HCT116 (cell line): ENCODE measurements around the gene MYO1F. TPM values are rescaled to one million over a fixed set of nuclear protein-coding genes. Genes with fewer than 3 reads are reported as not detected.
A peak's percentile ranks its signal among the peaks of the same experiment; 100 is the strongest.

Source experiments
- ATAC-seq: fragments of 200-7000 bp; cut with Tn5 transposase; 2 replicates; pipeline ENCODE4 v1.9.1; 2020; ENCODE audit warnings: mild to moderate bottlenecking, moderate library complexity
- BruUV-seq: library from RNA; stranded (reverse); fragments of 400-500 nt; replicated peaks from 2 replicates; lab custom pipeline; 2021; lab: Mats Ljungman, UMichigan
- CTCF ChIA-PET: fragments of 300-600 bp; sonication (Branson Sonifier 250); formaldehyde crosslinking; loops from one replicate; lab custom pipeline; 2021; ENCODE audit warnings: antibody characterized with exemption; lab: Charles Lee
- POLR2A ChIA-PET: fragments of 300-600, 350-600 bp; sonication (Branson Sonifier 250); formaldehyde crosslinking; loops from one replicate; lab custom pipeline; 2021; ENCODE audit warnings: antibody characterized with exemption; lab: Charles Lee
- RAD21 ChIA-PET, 2 experiments: fragments of 300-600 bp; sonication (Branson Sonifier 250); formaldehyde crosslinking; loops; one replicate each; lab custom pipeline; 2023; ENCODE audit warnings: low total read pairs in 2 of 2; ENCODE audit not compliant: uncharacterized antibody in 2 of 2, unreplicated experiment in 2 of 2, low non-redundant PET in 1 of 2; lab: Charles Lee
- DNase-seq: peaks from one replicate; pipeline ENCODE4 v3.0.0-alpha.2; 2010; ENCODE audit warnings: low read depth, low spot score
- H2AFZ ChIP-seq: fragments of 200-600 bp; shearing (Covaris generic), sonication (generic); 2 replicates; pipeline ENCODE4 v1.6.1; 2017; ENCODE audit warnings: low read depth, mixed run types, mixed read lengths, antibody characterized with exemption, low read length; ENCODE audit not compliant: poor library complexity, severe bottlenecking
- H3K27ac ChIP-seq: 2 replicates; pipeline ENCODE4 v1.5.1; 2012; ENCODE audit warnings: low read depth, low read length
- H3K27me3 ChIP-seq: fragments of 200-600 bp; sonication (generic); 2 replicates; pipeline ENCODE4 v1.6.1; 2016; ENCODE audit warnings: mixed run types, low read length, mixed read lengths; ENCODE audit not compliant: insufficient read depth
- H3K36me3 ChIP-seq, 2 experiments: fragments of 200-500 bp in 1 of 2; fragments of 200-600 bp in 1 of 2; sonication (Bioruptor generic) in 1 of 2; sonication (generic) in 1 of 2; 2 replicates each; pipeline versions ENCODE4 v1.5.1 to v1.6.1; 2014 to 2016; ENCODE audit warnings: low read length in 2 of 2, inconsistent platforms in 1 of 2, mixed read lengths in 1 of 2, mixed run types in 1 of 2; ENCODE audit not compliant: insufficient read depth in 2 of 2, control insufficient read depth in 1 of 2
- H3K4me1 ChIP-seq, 2 experiments: fragments of 200-600 bp in 1 of 2; sonication (generic) in 1 of 2; 2 replicates each; pipeline versions ENCODE4 v1.5.1 to v1.6.1; 2012 to 2017; ENCODE audit warnings: low read length in 2 of 2, inconsistent platforms in 1 of 2, mild to moderate bottlenecking in 1 of 2, mixed read lengths in 1 of 2, mixed run types in 1 of 2, moderate library complexity in 1 of 2; ENCODE audit not compliant: insufficient read depth in 2 of 2, control insufficient read depth in 1 of 2
- H3K4me2 ChIP-seq: fragments of 200-600 bp; sonication (generic); 2 replicates; pipeline ENCODE4 v1.6.1; 2017; ENCODE audit warnings: mixed run types, low read length, mixed read lengths
- H3K4me3 ChIP-seq, 2 experiments: fragments of 200-600 bp in 1 of 2; sonication (generic) in 1 of 2; replicated peaks in 1 of 2; 2 replicates each; pipeline ENCODE4 v1.5.1; 2011 to 2016; ENCODE audit warnings: low read length in 2 of 2, control low read depth in 1 of 2, low read depth in 1 of 2, mild to moderate bottlenecking in 1 of 2, mixed read lengths in 1 of 2, mixed run types in 1 of 2
- H3K79me2 ChIP-seq: fragments of 200-600 bp; sonication (generic); 2 replicates; pipeline ENCODE4 v1.6.1; 2017; ENCODE audit warnings: mild to moderate bottlenecking, mixed run types, low read length, moderate library complexity, mixed read lengths; ENCODE audit not compliant: insufficient read depth
- H3K9ac ChIP-seq: fragments of 200-600 bp; sonication (generic); 2 replicates; pipeline ENCODE4 v1.6.1; 2016; ENCODE audit warnings: low read length, mixed read lengths
- H3K9me2 ChIP-seq: fragments of 200-600 bp; sonication (generic), shearing (Covaris generic); 2 replicates; pipeline ENCODE4 v1.6.1; 2017; ENCODE audit warnings: mixed run types, mild to moderate bottlenecking, moderate library complexity; ENCODE audit not compliant: insufficient read depth
- H3K9me3 ChIP-seq, 2 experiments: fragments of 200-500 bp in 1 of 2; fragments of 200-600 bp in 1 of 2; sonication (Bioruptor generic) in 1 of 2; sonication (generic) in 1 of 2; 2 replicates each; pipeline ENCODE4 v1.6.1; 2014 to 2017; ENCODE audit warnings: low read length in 2 of 2, mixed read lengths in 2 of 2, inconsistent platforms in 1 of 2, low read depth in 1 of 2, mild to moderate bottlenecking in 1 of 2, mixed run types in 1 of 2, moderate library complexity in 1 of 2; ENCODE audit not compliant: control insufficient read depth in 1 of 2, insufficient read depth in 1 of 2
- H4K20me1 ChIP-seq: fragments of 200-600 bp; sonication (generic), shearing (Covaris generic); 2 replicates; pipeline ENCODE4 v1.6.1; 2017; ENCODE audit warnings: mixed run types, mild to moderate bottlenecking, moderate library complexity; ENCODE audit not compliant: insufficient read depth
- CBX3 ChIP-seq: IDR thresholded peaks from 2 replicates; pipeline ENCODE4 v1.6.1; 2012; ENCODE audit warnings: low read depth
- EGR1 ChIP-seq: IDR thresholded peaks from 2 replicates; pipeline ENCODE4 v1.6.1; 2012; ENCODE audit warnings: low read depth
- ELF1 ChIP-seq: IDR thresholded peaks from 2 replicates; pipeline ENCODE4 v1.6.1; 2012; ENCODE audit warnings: low read depth, borderline replicate concordance
- EZH2 ChIP-seq: fragments of 200-600 bp; sonication (generic); IDR thresholded peaks from 2 replicates; pipeline ENCODE4 v1.6.1; 2017; ENCODE audit warnings: antibody characterized with exemption, mixed run types
- FOSL1 ChIP-seq: IDR thresholded peaks from 2 replicates; pipeline ENCODE4 v1.6.1; 2012; ENCODE audit warnings: low read depth
- POLR2A ChIP-seq: IDR thresholded peaks from 2 replicates; pipeline ENCODE4 v1.7.0; 2011; ENCODE audit warnings: borderline replicate concordance; ENCODE audit not compliant: insufficient read depth, insufficient read length; ENCODE audit errors: extremely low read depth
- POLR2AphosphoS5 ChIP-seq: IDR thresholded peaks from 2 replicates; pipeline ENCODE4 v1.6.1; 2011; ENCODE audit warnings: mild to moderate bottlenecking, low read depth, low read length, moderate library complexity
- RAD21 ChIP-seq: IDR thresholded peaks from 2 replicates; pipeline ENCODE4 v1.6.1; 2012; ENCODE audit warnings: low read depth, mild to moderate bottlenecking
- SRF ChIP-seq: IDR thresholded peaks from 2 replicates; pipeline ENCODE4 v1.6.1; 2012; ENCODE audit warnings: low read depth
- YY1 ChIP-seq: IDR thresholded peaks from 2 replicates; pipeline ENCODE4 v1.6.1; 2011; ENCODE audit warnings: low read length, low read depth, moderate library complexity, mild to moderate bottlenecking; ENCODE audit not compliant: insufficient replicate concordance; ENCODE audit errors: extremely low read depth
- ZNF274 ChIP-seq: fragments of 200-500 bp; sonication (Bioruptor generic); IDR thresholded peaks from 2 replicates; pipeline ENCODE4 v1.6.1; 2014; ENCODE audit warnings: mild to moderate bottlenecking, low read depth, low read length, inconsistent platforms
- intact Hi-C: fragments of 100-400 bp; cut with micrococcal nuclease; formaldehyde crosslinking; loops from 2 replicates; pipeline ENCODE4 v1.10.0; 2022
- total RNA-seq: library from RNA; stranded (reverse); gene quantifications from one replicate; pipeline ENCODE4 v1.2.1, GENCODE V29; 2021; ENCODE audit not compliant: unreplicated experiment
- TF ChIP-seq, protein P1 (sequence below): IDR thresholded peaks from 2 replicates; pipeline ENCODE4 v1.6.1; 2012
- TF ChIP-seq, protein P2 (sequence below), 3 experiments: fragments of 200-600 bp in 1 of 3; sonication (generic) in 1 of 3; IDR thresholded peaks in 2 of 3; conservative IDR thresholded peaks in 1 of 3; 2 replicates each; pipeline ENCODE4 v1.5.1; 2012 to 2017; ENCODE audit warnings: low read depth in 2 of 3, low read length in 2 of 3, antibody characterized with exemption in 1 of 3, borderline replicate concordance in 1 of 3, control low read depth in 1 of 3, mild to moderate bottlenecking in 1 of 3, mixed read lengths in 1 of 3, mixed run types in 1 of 3, moderate library complexity in 1 of 3; ENCODE audit not compliant: insufficient read depth in 1 of 3

Gene MYO1F
- total RNA-seq, 1 experiment from 2014 or later = 0.39 TPM

DNA sequence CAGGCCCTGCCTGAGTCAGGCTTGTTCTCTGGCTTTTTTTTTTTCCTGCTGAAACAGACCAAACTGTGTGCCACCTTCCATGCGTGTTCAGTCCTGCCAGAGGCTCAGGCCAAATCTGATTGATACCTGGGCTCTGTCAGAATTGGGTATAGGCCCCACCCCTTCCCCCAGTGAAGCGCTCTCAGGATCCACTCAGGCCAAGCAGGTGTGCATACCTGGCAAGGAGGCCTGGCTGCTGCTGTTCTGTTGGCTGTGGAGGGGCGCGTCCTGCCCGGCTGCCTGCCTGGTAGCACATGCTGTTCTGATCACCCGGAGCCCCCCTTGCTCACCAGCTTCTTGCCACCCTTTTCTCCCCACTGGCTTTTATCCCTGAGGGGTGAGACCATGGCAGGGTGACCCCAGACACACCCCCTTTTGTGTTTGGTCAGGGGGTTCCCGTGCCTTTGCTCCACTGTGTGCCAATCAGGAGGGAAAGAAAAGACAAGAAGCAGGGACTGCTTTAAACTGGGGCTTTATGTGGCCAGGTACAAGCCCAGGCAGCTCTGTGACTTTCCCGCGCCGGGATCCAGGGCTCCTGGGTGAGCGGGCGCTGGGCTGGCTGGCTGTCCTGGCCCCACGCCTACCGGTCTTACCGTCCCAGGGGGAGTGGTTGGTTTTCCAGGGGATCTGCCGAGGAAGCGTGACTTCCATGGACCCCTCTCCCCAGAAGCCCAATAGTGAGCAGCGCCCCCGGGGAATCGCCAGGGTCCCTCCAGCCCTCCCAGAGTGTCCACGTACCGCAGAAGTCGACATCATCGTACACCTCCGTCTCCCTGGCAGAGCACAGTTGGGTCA is 87.5 kb downstream of the MYO1F start:
- POLR2A ChIA-PET = no interaction called here
- Histone ChIP-seq H3K9ac (no peak overlapping the region), H3K4me3 (no peak overlapping the region)

DNA sequence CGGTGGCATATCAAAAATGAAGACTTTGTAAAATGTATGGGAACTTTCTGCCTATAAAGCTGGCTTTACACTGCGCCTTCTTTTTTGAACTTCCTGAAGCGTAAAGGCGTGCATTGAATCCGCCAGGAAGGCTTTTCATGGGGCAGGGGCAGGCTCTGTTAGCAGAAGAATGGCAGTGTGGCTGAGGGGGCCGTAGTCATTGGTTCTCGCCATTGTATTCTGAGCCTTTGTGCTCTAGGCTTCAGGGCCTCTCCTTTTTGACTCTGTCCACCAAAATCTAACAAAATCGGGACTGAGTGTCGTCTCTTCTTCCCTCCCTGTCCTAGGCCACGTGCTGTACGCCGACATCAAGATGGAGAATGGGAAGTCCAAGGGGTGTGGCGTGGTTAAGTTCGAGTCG is 88.9 kb downstream of the MYO1F start:
- no peaks in the 10 kb centered on the region for H3K4me1 ChIP-seq
- ATAC-seq = no peak
- ChIA-PET CTCF (no interaction called here), POLR2A (no interaction called here), RAD21 (no interaction called here)
- H3K9ac ChIP-seq = no peak overlapping the region
- no peak overlapping the region for H3K4me3 ChIP-seq
- H3K9me3 ChIP-seq = no peaks in the 10 kb centered on the region
- H3K9me2 ChIP-seq = no peaks in the 10 kb centered on the region
- H2AFZ ChIP-seq = no peak overlapping the region
- H3K36me3 ChIP-seq = peaks cover 24 to 38% of the 10 kb centered on the region in 2 experiments
- intact Hi-C loops = no loop called here
- H3K4me2 ChIP-seq = no peak overlapping the region
- no peaks in the 10 kb centered on the region for H3K27me3 ChIP-seq
- no peaks in the 10 kb centered on the region for H4K20me1 ChIP-seq
- BruUV-seq = no TSS peak
- no peak overlapping the region for H3K27ac ChIP-seq
- H3K79me2 ChIP-seq = peaks cover 22% of the 10 kb centered on the region
- DNase-seq = no peak
- no peak for TF ChIP-seq YY1
- TF ChIP-seq, protein P1, sequence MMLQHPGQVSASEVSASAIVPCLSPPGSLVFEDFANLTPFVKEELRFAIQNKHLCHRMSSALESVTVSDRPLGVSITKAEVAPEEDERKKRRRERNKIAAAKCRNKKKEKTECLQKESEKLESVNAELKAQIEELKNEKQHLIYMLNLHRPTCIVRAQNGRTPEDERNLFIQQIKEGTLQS = no peak
- no peak for TF ChIP-seq SRF
- TF ChIP-seq EZH2 = no peak
- TF ChIP-seq ELF1 = no peak
- no peak for TF ChIP-seq ZNF274
- TF ChIP-seq POLR2AphosphoS5 = no peak
- TF ChIP-seq POLR2A = no peak
- TF ChIP-seq FOSL1 = no peak
- no peak for TF ChIP-seq EGR1
- no peak for TF ChIP-seq RAD21

More for the DNA sequence above, 87.5 kb downstream of the MYO1F start:
- no peaks in the 10 kb centered on the region for H3K9me3 ChIP-seq
- H3K27me3 ChIP-seq = no peaks in the 10 kb centered on the region
- BruUV-seq = no TSS peak
- DNase-seq = no peak
- TF ChIP-seq POLR2AphosphoS5 (no peak), ZNF274 (no peak), CBX3 (no peak), EZH2 (no peak), FOSL1 (no peak)
- TF ChIP-seq, protein P2, sequence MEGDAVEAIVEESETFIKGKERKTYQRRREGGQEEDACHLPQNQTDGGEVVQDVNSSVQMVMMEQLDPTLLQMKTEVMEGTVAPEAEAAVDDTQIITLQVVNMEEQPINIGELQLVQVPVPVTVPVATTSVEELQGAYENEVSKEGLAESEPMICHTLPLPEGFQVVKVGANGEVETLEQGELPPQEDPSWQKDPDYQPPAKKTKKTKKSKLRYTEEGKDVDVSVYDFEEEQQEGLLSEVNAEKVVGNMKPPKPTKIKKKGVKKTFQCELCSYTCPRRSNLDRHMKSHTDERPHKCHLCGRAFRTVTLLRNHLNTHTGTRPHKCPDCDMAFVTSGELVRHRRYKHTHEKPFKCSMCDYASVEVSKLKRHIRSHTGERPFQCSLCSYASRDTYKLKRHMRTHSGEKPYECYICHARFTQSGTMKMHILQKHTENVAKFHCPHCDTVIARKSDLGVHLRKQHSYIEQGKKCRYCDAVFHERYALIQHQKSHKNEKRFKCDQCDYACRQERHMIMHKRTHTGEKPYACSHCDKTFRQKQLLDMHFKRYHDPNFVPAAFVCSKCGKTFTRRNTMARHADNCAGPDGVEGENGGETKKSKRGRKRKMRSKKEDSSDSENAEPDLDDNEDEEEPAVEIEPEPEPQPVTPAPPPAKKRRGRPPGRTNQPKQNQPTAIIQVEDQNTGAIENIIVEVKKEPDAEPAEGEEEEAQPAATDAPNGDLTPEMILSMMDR (IDR thresholded peaks at IDR 0.05 in 2 of 3, conservative IDR thresholded peaks at IDR 0.05 in 1 of 3; ENCODE audit: borderline replicate concordance in 1 of 3, insufficient read depth in 1 of 3, low read depth in 2 of 3, low read length in 2 of 3) = no peak
- TF ChIP-seq, all 23 proteins: peak for 0
- no peak overlapping the region for H2AFZ ChIP-seq
- intact Hi-C loops = no loop called here
- H3K27ac ChIP-seq = no peak overlapping the region
- no peaks in the 10 kb centered on the region for H3K4me1 ChIP-seq
- H4K20me1 ChIP-seq = no peaks in the 10 kb centered on the region
- RAD21 ChIA-PET = no interaction called here
- CTCF ChIA-PET = no interaction called here
- H3K9me2 ChIP-seq = no peaks in the 10 kb centered on the region
- no peak overlapping the region for H3K4me2 ChIP-seq
- peaks cover 9% of the 10 kb centered on the region for H3K79me2 ChIP-seq
- ATAC-seq = peak; percentile 31
- H3K36me3 ChIP-seq = peaks cover 24 to 29% of the 10 kb centered on the region in 2 experiments; a peak in 3 of 4 replicates
